Neural cell (in vitro differentiated cells): ENCODE results near the gene RAD23B. TPM values are rescaled to one million over a fixed set of nuclear protein-coding genes. Genes with fewer than 3 reads are reported as not detected.

Source experiments
- H2AFZ ChIP-seq: fragments of 200-600, 300-800 bp; sonication (generic), shearing (Covaris generic); 2 replicates; pipeline ENCODE4 v1.6.0; 2014; ENCODE audit warnings: low read depth, mild to moderate bottlenecking, antibody characterized with exemption, low read length, moderate library complexity
- H3F3A ChIP-seq: fragments of 200-600 bp; shearing (Covaris generic); 2 replicates; pipeline ENCODE4 v1.6.1; 2016; ENCODE audit warnings: mild to moderate bottlenecking, moderate library complexity, mixed read lengths, antibody characterized with exemption, low read length; ENCODE audit not compliant: insufficient read depth, poor library complexity, severe bottlenecking
- H3K27ac ChIP-seq: fragments of 200-600, 300-800 bp; sonication (generic), shearing (Covaris generic); 2 replicates; pipeline ENCODE4 v1.5.1; 2014; ENCODE audit warnings: mild to moderate bottlenecking, low read length, moderate library complexity
- H3K27me3 ChIP-seq: fragments of 300-800, 200-600 bp; sonication (generic), shearing (Covaris generic); 2 replicates; pipeline ENCODE4 v1.6.0; 2014; ENCODE audit warnings: mild to moderate bottlenecking, low read depth, low read length, moderate library complexity; ENCODE audit not compliant: insufficient read depth
- H3K36me3 ChIP-seq: fragments of 300-800, 200-600 bp; sonication (generic), shearing (Covaris generic); 2 replicates; pipeline ENCODE4 v1.5.1; 2014; ENCODE audit warnings: mild to moderate bottlenecking, antibody characterized with exemption, low read length, moderate library complexity; ENCODE audit not compliant: insufficient read depth
- H3K4me2 ChIP-seq: fragments of 300-800, 200-600 bp; sonication (generic), shearing (Covaris generic); 2 replicates; pipeline ENCODE4 v1.6.0; 2014; ENCODE audit warnings: mild to moderate bottlenecking, low read length
- H3K4me3 ChIP-seq: fragments of 300-800, 200-600 bp; sonication (generic), shearing (Covaris generic); 2 replicates; pipeline ENCODE4 v1.5.1; 2014; ENCODE audit warnings: mild to moderate bottlenecking, low read length, moderate library complexity
- H3K79me2 ChIP-seq: fragments of 200-600 bp; shearing (Covaris generic); replicated peaks from 2 replicates; pipeline ENCODE4 v1.6.0; 2014; ENCODE audit warnings: mild to moderate bottlenecking, low read length, moderate library complexity; ENCODE audit not compliant: insufficient read depth
- H3K9ac ChIP-seq: fragments of 300-800, 200-600 bp; sonication (generic), shearing (Covaris generic); 2 replicates; pipeline ENCODE4 v1.6.1; 2016; ENCODE audit warnings: mild to moderate bottlenecking, low read length, mixed read lengths
- H3K9me2 ChIP-seq: fragments of 200-600 bp; shearing (Covaris generic); 2 replicates; pipeline ENCODE4 v1.6.1; 2016; ENCODE audit warnings: mild to moderate bottlenecking, low read length, mixed read lengths; ENCODE audit not compliant: insufficient read depth
- H3K9me3 ChIP-seq: fragments of 200-600, 300-800 bp; sonication (generic), shearing (Covaris generic); 2 replicates; pipeline ENCODE4 v1.6.1; 2016; ENCODE audit warnings: mild to moderate bottlenecking, mixed run types, low read length, moderate library complexity, mixed read lengths
- H4K20me1 ChIP-seq: fragments of 200-600 bp; shearing (Covaris generic); 2 replicates; pipeline ENCODE4 v1.6.1; 2016; ENCODE audit warnings: mild to moderate bottlenecking, mixed run types; ENCODE audit not compliant: insufficient read depth
- CTCF ChIP-seq: fragments of 450-650 bp; IDR thresholded peaks from 2 replicates; pipeline ENCODE4 v1.5.1; 2014; ENCODE audit warnings: antibody characterized with exemption, mild to moderate bottlenecking, moderate library complexity; ENCODE audit not compliant: poor library complexity, severe bottlenecking
- EP300 ChIP-seq: fragments of 450-650 bp; conservative IDR thresholded peaks from 2 replicates; pipeline ENCODE4 v1.6.1; 2014; ENCODE audit warnings: antibody characterized with exemption, mild to moderate bottlenecking, moderate library complexity; ENCODE audit not compliant: poor library complexity, severe bottlenecking
- EZH2 ChIP-seq: fragments of 200-600, 300-800 bp; shearing (Covaris generic), sonication (generic); IDR thresholded peaks from 2 replicates; pipeline ENCODE4 v1.6.1; 2014; ENCODE audit warnings: antibody characterized with exemption, low read length, borderline replicate concordance, mild to moderate bottlenecking; ENCODE audit not compliant: insufficient read depth, poor library complexity, severe bottlenecking
- MXI1 ChIP-seq: fragments of 450-650 bp; conservative IDR thresholded peaks from 2 replicates; pipeline ENCODE4 v1.6.1; 2014; ENCODE audit warnings: antibody characterized with exemption, mild to moderate bottlenecking; ENCODE audit not compliant: poor library complexity, severe bottlenecking
- POLR2AphosphoS5 ChIP-seq: IDR thresholded peaks from 2 replicates; pipeline ENCODE4 v1.6.1; 2012
- RAD21 ChIP-seq: fragments of 450-650 bp; conservative IDR thresholded peaks from 2 replicates; pipeline ENCODE4 v1.6.1; 2014; ENCODE audit warnings: antibody characterized with exemption, mild to moderate bottlenecking, moderate library complexity
- REST ChIP-seq: IDR thresholded peaks from 2 replicates; pipeline ENCODE4 v1.6.1; 2012; ENCODE audit warnings: borderline replicate concordance
- SMC3 ChIP-seq: fragments of 450-650 bp; conservative IDR thresholded peaks from 2 replicates; pipeline ENCODE4 v1.6.1; 2014; ENCODE audit warnings: antibody characterized with exemption, mild to moderate bottlenecking, moderate library complexity; ENCODE audit not compliant: poor library complexity
- TAF1 ChIP-seq: IDR thresholded peaks from 2 replicates; pipeline ENCODE4 v1.6.1; 2012; ENCODE audit warnings: low read depth
- polyA plus RNA-seq: library from polyadenylated mRNA; depleted of rRNA; stranded (reverse); fragments of >200 nt; gene quantifications from 2 replicates; pipeline ENCODE4 v1.2.3, GENCODE V29; 2014

RAD23B gene
- polyA plus RNA-seq, 1 donor from 2014 or later, result 97.3 TPM

GRCh38 chr9:107268560-107268959 lies 14.5 kb upstream of the RAD23B start:
- H3F3A ChIP-seq, result no peaks in the 10 kb centered on the region
- no peaks in the 10 kb centered on the region for H3K79me2 ChIP-seq

GRCh38 chr9:107269254-107269653 lies 13.8 kb upstream of the RAD23B start:
- Histone ChIP-seq H4K20me1 (no peaks in the 10 kb centered on the region), H3K27ac (no peak overlapping the region), H3K79me2 (no peaks in the 10 kb centered on the region), H3K9me2 (no peaks in the 10 kb centered on the region), H2AFZ (no peak overlapping the region), H3F3A (no peaks in the 10 kb centered on the region), H3K27me3 (no peaks in the 10 kb centered on the region), H3K4me3 (no peak overlapping the region), H3K9me3 (no peaks in the 10 kb centered on the region), H3K36me3 (no peaks in the 10 kb centered on the region), H3K9ac (no peak overlapping the region), H3K4me2 (no peak overlapping the region)
- TF ChIP-seq RAD21 (no peak), EP300 (no peak)

More at GRCh38 chr9:107268560-107268959, 14.5 kb upstream of the RAD23B start:
- no peak overlapping the region for H3K4me3 ChIP-seq
- H3K36me3 ChIP-seq, result no peaks in the 10 kb centered on the region
- H3K27ac ChIP-seq, result no peak overlapping the region
- no peaks in the 10 kb centered on the region for H3K27me3 ChIP-seq
- H3K9me2 ChIP-seq, result no peaks in the 10 kb centered on the region
- H3K9me3 ChIP-seq, result no peaks in the 10 kb centered on the region
- TF ChIP-seq CTCF (no peak), MXI1 (no peak), POLR2AphosphoS5 (no peak)
- no peak overlapping the region for H3K4me2 ChIP-seq
- H2AFZ ChIP-seq, result no peak overlapping the region
- no peak overlapping the region for H3K9ac ChIP-seq
- no peaks in the 10 kb centered on the region for H4K20me1 ChIP-seq

- Histone ChIP-seq H3K27me3 (no peaks in the 10 kb centered on the region), H3K9ac (no peak overlapping the region), H3K36me3 (no peaks in the 10 kb centered on the region), H3K9me2 (no peaks in the 10 kb centered on the region), H3K9me3 (no peaks in the 10 kb centered on the region), H3K79me2 (no peaks in the 10 kb centered on the region), H2AFZ (no peak overlapping the region), H3F3A (no peaks in the 10 kb centered on the region), H4K20me1 (no peaks in the 10 kb centered on the region), H3K4me2 (no peak overlapping the region), H3K4me3 (no peak overlapping the region), H3K27ac (no peak overlapping the region)
- TF ChIP-seq RAD21 (no peak), TAF1 (no peak), SMC3 (no peak)
Observed at GRCh38 chr9:107269681-107270080, 13.4 kb upstream of the RAD23B start.

- Histone ChIP-seq H2AFZ (no peak overlapping the region), H3K9me2 (no peaks in the 10 kb centered on the region), H3K79me2 (no peaks in the 10 kb centered on the region), H3K9ac (no peak overlapping the region), H3K4me2 (no peak overlapping the region), H4K20me1 (no peaks in the 10 kb centered on the region), H3K27ac (no peak overlapping the region), H3F3A (no peaks in the 10 kb centered on the region), H3K27me3 (no peaks in the 10 kb centered on the region), H3K9me3 (no peaks in the 10 kb centered on the region), H3K4me3 (no peak overlapping the region), H3K36me3 (no peaks in the 10 kb centered on the region)
- TF ChIP-seq TAF1 (no peak), RAD21 (no peak), SMC3 (no peak), REST (no peak), MXI1 (no peak), EZH2 (no peak), CTCF (no peak), EP300 (no peak), POLR2AphosphoS5 (no peak)
Observed at GRCh38 chr9:107270082-107270481, 13.0 kb upstream of the RAD23B start.
